ENCODE results near the gene MMP8. TPM values are rescaled to one million over a fixed set of nuclear protein-coding genes. Genes with fewer than 3 reads are reported as not detected.

Gene MMP8
- total RNA-seq, 1 experiment from 2014 or later = not detected

GRCh38 chr11:102762361-102762767 is 37.6 kb upstream of the MMP8 start:
- Histone ChIP-seq H3K27ac (ENCODE audit: low read depth, low read length) (no peak overlapping the region), H3K4me2 (ENCODE audit: low read length) (no peak overlapping the region), H3K4me3 (replicated peaks in 1 of 2; ENCODE audit: low read depth in 1 of 2, low read length in 2 of 2) (no peak overlapping the region), H3K9me2 (ENCODE audit: insufficient read depth) (no peaks in the 10 kb centered on the region), H3K79me2 (ENCODE audit: insufficient read depth, low read length) (no peaks in the 10 kb centered on the region), H3K36me3 (ENCODE audit: control insufficient read depth in 1 of 2, insufficient read depth in 2 of 2, low read length in 2 of 2) (no peaks in the 10 kb centered on the region), H4K20me1 (ENCODE audit: insufficient read depth) (no peaks in the 10 kb centered on the region), H3K4me1 (ENCODE audit: control insufficient read depth in 1 of 2, insufficient read depth in 2 of 2, low read length in 2 of 2) (peaks cover 0 to 3% of the 10 kb centered on the region in 2 experiments; a peak in 1 of 4 replicates), H3K9me3 (ENCODE audit: control insufficient read depth in 1 of 2, insufficient read depth in 1 of 2, low read depth in 1 of 2, low read length in 2 of 2) (no peaks in the 10 kb centered on the region), H3K9ac (ENCODE audit: low read length) (no peak overlapping the region), H3K27me3 (ENCODE audit: insufficient read depth, low read length) (no peaks in the 10 kb centered on the region; the same call in 1 of the 2 replicates), H2AFZ (ENCODE audit: low read depth, low read length, poor library complexity, severe bottlenecking) (no peak overlapping the region)
- POLR2A ChIA-PET = interaction anchor here (1.3 kb wide), 1 partner anchor 10 kb away, joined by 3 read pairs; no protein-coding TSS in a partner anchor
- no TSS peak for BruUV-seq (replicated peaks)
- DNase-seq (ENCODE audit: low read depth, low spot score) = no peak
- TF ChIP-seq EZH2 (IDR thresholded peaks at IDR 0.05) = no peak
- TF ChIP-seq JUND (IDR thresholded peaks at IDR 0.05) = peak; percentile 22; the same call in 1 of the 2 replicates
- peak; percentile 36; the same call in 1 of the 2 replicates for TF ChIP-seq SP1 (IDR thresholded peaks at IDR 0.05; ENCODE audit: low read depth)
- TF ChIP-seq FOSL1 (IDR thresholded peaks at IDR 0.05; ENCODE audit: low read depth) = peak; percentile 56; the same call in 1 of the 2 replicates
- RAD21 ChIA-PET (ENCODE audit: low non-redundant PET in 1 of 2, low total read pairs in 2 of 2, uncharacterized antibody in 2 of 2, unreplicated experiment in 2 of 2) = no interaction called here
- intact Hi-C loops (cut with micrococcal nuclease) = no loop called here
- ATAC-seq = no peak
- CTCF ChIA-PET = no interaction called here

- H3K4me2 ChIP-seq (ENCODE audit: low read length) = no peak overlapping the region
- no peaks in the 10 kb centered on the region for H3K9me3 ChIP-seq (ENCODE audit: control insufficient read depth in 1 of 2, insufficient read depth in 1 of 2, low read depth in 1 of 2, low read length in 2 of 2)
- intact Hi-C loops (cut with micrococcal nuclease) = no loop called here
- H3K27me3 ChIP-seq (ENCODE audit: insufficient read depth, low read length) = no peaks in the 10 kb centered on the region; the same call in 1 of the 2 replicates
- ChIA-PET POLR2A (interaction anchor here (1.3 kb wide), 1 partner anchor 10 kb away, joined by 3 read pairs; no protein-coding TSS in a partner anchor), RAD21 (ENCODE audit: low non-redundant PET in 1 of 2, low total read pairs in 2 of 2, uncharacterized antibody in 2 of 2, unreplicated experiment in 2 of 2) (no interaction called here), CTCF (no interaction called here)
- ATAC-seq (no peak), DNase-seq (ENCODE audit: low read depth, low spot score) (no peak)
- H3K9ac ChIP-seq (ENCODE audit: low read length) = no peak overlapping the region
- no TSS peak for BruUV-seq (replicated peaks)
- H3K79me2 ChIP-seq (ENCODE audit: insufficient read depth, low read length) = no peaks in the 10 kb centered on the region
- H4K20me1 ChIP-seq (ENCODE audit: insufficient read depth) = no peaks in the 10 kb centered on the region
- H3K4me3 ChIP-seq (replicated peaks in 1 of 2; ENCODE audit: low read depth in 1 of 2, low read length in 2 of 2) = no peak overlapping the region
- no peak for TF ChIP-seq CEBPB (IDR thresholded peaks at IDR 0.05; ENCODE audit: low read depth)
- TF ChIP-seq EGR1 (IDR thresholded peaks at IDR 0.05; ENCODE audit: low read depth) = no peak
- TF ChIP-seq FOSL1 (IDR thresholded peaks at IDR 0.05; ENCODE audit: low read depth) = no peak
- no peak for TF ChIP-seq REST (IDR thresholded peaks at IDR 0.05; ENCODE audit: low read depth)
- no peak for TF ChIP-seq ZNF274 (IDR thresholded peaks at IDR 0.05; ENCODE audit: low read depth, low read length)
- TF ChIP-seq JUND (IDR thresholded peaks at IDR 0.05) = no peak
- no peak for TF ChIP-seq YY1 (IDR thresholded peaks at IDR 0.05; ENCODE audit: extremely low read depth, insufficient replicate concordance, low read depth, low read length)
- TF ChIP-seq ATF3 (IDR thresholded peaks at IDR 0.05) = no peak
- TF ChIP-seq EZH2phosphoT487 (IDR thresholded peaks at IDR 0.05; ENCODE audit: borderline replicate concordance) = no peak
- TF ChIP-seq SP1 (IDR thresholded peaks at IDR 0.05; ENCODE audit: low read depth) = no peak
- no peak for TF ChIP-seq SIN3A (IDR thresholded peaks at IDR 0.05; ENCODE audit: low read depth)
- TF ChIP-seq POLR2A (IDR thresholded peaks at IDR 0.05; ENCODE audit: borderline replicate concordance, extremely low read depth, insufficient read depth, insufficient read length) = no peak
- no peak for TF ChIP-seq EZH2 (IDR thresholded peaks at IDR 0.05)
- TF ChIP-seq ELF1 (IDR thresholded peaks at IDR 0.05; ENCODE audit: borderline replicate concordance, low read depth) = no peak
- no peak for TF ChIP-seq TCF7L2 (IDR thresholded peaks at IDR 0.05; ENCODE audit: borderline replicate concordance, extremely low read depth, insufficient read depth, insufficient read length)
- H3K27ac ChIP-seq (ENCODE audit: low read depth, low read length) = no peak overlapping the region
- no peaks in the 10 kb centered on the region for H3K9me2 ChIP-seq (ENCODE audit: insufficient read depth)
- peaks cover 0 to 3% of the 10 kb centered on the region in 2 experiments; a peak in 1 of 4 replicates for H3K4me1 ChIP-seq (ENCODE audit: control insufficient read depth in 1 of 2, insufficient read depth in 2 of 2, low read length in 2 of 2)
- peak overlapping the region; percentile 24 for H2AFZ ChIP-seq (ENCODE audit: low read depth, low read length, poor library complexity, severe bottlenecking)
- no peaks in the 10 kb centered on the region for H3K36me3 ChIP-seq (ENCODE audit: control insufficient read depth in 1 of 2, insufficient read depth in 2 of 2, low read length in 2 of 2)
Measured at GRCh38 chr11:102761646-102762238, 37.0 kb upstream of the MMP8 start.

Measured in HCT116 (cell line).